ENCODE data around the gene HEBP2.

Gene HEBP2

GRCh38 chr6:138432063-138432356 lies 28.0 kb downstream of the HEBP2 start:
- TF ChIP-seq, protein P1, sequence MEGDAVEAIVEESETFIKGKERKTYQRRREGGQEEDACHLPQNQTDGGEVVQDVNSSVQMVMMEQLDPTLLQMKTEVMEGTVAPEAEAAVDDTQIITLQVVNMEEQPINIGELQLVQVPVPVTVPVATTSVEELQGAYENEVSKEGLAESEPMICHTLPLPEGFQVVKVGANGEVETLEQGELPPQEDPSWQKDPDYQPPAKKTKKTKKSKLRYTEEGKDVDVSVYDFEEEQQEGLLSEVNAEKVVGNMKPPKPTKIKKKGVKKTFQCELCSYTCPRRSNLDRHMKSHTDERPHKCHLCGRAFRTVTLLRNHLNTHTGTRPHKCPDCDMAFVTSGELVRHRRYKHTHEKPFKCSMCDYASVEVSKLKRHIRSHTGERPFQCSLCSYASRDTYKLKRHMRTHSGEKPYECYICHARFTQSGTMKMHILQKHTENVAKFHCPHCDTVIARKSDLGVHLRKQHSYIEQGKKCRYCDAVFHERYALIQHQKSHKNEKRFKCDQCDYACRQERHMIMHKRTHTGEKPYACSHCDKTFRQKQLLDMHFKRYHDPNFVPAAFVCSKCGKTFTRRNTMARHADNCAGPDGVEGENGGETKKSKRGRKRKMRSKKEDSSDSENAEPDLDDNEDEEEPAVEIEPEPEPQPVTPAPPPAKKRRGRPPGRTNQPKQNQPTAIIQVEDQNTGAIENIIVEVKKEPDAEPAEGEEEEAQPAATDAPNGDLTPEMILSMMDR (IDR thresholded peaks at IDR 0.05; ENCODE audit: extremely low read depth, missing control alignments): no peak
- no peak for DNase-seq (ENCODE audit: low spot score)

DNA sequence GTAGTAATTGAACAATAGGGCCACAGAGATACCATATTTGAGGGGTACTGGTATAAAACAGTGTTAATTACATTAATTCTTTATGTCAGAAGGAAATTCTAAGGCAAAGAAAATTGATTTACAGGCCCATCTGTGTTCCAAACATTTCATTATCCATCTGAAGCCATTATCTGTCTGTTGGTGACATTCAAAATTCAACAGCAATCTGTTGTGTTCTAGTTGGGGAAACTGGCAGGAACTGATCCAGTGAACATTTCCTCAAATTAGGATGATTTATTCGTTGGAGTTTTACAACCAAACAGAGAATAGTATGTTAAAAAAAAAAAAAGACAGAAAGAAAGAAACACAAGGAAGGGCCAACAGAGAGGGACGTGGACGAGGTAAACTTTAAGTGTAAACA lies 30.1 kb downstream of the HEBP2 start:
- DNase-seq (ENCODE audit: low spot score): no peak
- TF ChIP-seq, protein P1 (IDR thresholded peaks at IDR 0.05; ENCODE audit: extremely low read depth, missing control alignments): no peak

- DNase-seq (ENCODE audit: low spot score): no peak
- TF ChIP-seq, protein P1 (IDR thresholded peaks at IDR 0.05; ENCODE audit: extremely low read depth, missing control alignments): no peak
These were observed 30.9 kb downstream of the HEBP2 start for GRCh38 chr6:138434925-138435324.

DNA sequence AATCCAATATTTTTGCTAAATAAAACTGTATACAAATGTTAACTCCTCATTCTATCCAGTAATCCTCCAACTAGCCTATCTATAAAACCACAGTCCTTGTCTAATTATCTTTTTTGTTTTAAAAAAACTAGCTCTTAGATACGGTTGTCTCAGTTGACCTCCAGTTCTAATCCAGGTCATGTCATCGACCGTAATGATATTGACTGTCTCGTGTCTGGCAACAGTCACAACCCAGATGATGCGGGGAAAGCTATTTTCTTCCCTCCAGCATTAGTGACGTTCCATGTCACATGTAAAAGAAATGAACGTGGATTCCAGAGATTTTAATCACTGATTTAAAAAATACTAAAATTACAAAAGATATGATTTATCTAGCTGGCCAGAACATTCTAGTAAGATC lies 35.5 kb downstream of the HEBP2 start:
- TF ChIP-seq, protein P1 (IDR thresholded peaks at IDR 0.05; ENCODE audit: extremely low read depth, missing control alignments): no peak
- DNase-seq (ENCODE audit: low spot score): no peak

GRCh38 chr6:138440296-138440695 lies 36.3 kb downstream of the HEBP2 start:
- TF ChIP-seq, protein P1 (IDR thresholded peaks at IDR 0.05; ENCODE audit: extremely low read depth, missing control alignments): no peak
- DNase-seq (ENCODE audit: low spot score): no peak

DNA sequence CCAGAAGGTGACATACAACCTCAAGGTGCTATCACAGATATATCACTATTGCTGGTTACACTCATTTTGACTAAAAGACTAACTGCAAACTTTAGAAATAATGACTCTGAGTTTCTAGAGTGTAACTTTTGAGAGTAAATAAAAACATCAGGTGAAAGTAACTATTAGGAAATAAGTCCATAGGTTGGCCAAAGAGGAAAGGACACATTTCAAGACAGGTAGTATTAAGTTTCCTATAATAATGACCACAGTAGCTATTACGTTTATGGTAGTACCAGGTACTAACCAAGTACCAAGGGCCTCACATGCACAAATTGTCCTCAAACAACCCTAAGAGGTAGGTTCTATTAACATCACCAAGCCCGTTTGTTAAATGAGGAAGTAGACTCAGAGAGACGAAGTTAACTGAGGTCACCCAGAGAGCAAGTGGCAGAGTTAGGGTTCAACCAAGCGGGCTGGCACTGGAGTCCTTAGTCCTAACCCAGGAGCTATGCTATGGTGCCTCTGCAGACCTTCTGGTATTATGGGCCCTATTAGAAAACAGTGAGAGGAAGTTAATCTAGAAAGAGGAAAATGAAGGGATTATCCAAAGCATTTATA lies 36.8 kb downstream of the HEBP2 start:
- TF ChIP-seq, protein P1 (IDR thresholded peaks at IDR 0.05; ENCODE audit: extremely low read depth, missing control alignments): no peak
- no peak for DNase-seq (ENCODE audit: low spot score)

- no peak for DNase-seq (ENCODE audit: low spot score)
- TF ChIP-seq, protein P1 (IDR thresholded peaks at IDR 0.05; ENCODE audit: extremely low read depth, missing control alignments): no peak
These were observed 37.9 kb downstream of the HEBP2 start for GRCh38 chr6:138441965-138442364.

All from GM20000 (cell line).